HG03520 (cell line): ENCODE measurements around the gene KPNA6.
A peak's percentile ranks its signal among the peaks of the same experiment; 100 is the strongest.

Experiments used
- ATAC-seq: cut with Tn5 transposase; IDR thresholded peaks from one replicate; pipeline ENCODE4 v1.9.1; 2021; ENCODE audit warnings: mild to moderate bottlenecking, moderate library complexity; ENCODE audit not compliant: unreplicated experiment

Gene KPNA6

DNA sequence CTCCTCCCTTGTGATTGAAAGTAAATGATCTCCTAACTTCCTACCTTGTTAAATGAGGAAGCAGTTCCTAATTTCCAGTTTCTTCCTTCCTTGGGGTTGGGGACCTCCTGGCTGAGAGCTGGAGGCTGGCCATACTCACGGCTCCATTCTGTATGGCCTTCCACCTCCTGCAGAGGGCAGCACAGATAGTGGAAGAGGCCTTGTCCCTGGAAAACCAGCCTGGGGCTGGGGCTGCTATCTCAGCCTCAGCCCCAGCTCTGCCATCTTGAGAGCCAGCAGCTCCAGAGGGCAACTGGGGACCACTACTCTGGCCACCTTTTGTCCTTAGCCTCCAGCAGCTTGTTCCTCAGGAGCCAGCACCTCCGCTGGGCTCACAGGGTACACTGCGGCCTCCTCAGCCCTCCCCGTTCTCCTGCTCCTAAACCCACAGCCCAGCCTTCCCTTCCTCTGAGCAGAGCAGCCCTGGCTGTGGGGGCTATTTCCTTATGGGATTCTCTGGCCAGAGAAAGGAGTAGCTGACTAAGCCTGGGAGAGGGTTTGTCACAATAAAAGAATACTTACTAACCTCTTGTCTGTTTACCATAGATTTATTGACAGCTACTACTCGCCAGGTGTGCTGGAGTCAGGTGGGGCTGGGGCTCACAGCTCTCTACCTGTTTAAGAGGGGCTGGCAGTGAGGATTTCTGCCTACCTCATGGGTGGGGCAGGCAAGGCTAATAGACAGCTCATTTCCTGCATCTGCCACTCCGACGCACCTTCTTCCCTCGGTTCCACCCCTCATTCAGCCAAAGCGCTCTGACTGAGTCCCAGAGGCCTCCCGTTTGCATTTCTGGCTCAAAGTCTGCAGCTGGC, 108.0 kb downstream of the KPNA6 start:
- ATAC-seq = no peak

DNA sequence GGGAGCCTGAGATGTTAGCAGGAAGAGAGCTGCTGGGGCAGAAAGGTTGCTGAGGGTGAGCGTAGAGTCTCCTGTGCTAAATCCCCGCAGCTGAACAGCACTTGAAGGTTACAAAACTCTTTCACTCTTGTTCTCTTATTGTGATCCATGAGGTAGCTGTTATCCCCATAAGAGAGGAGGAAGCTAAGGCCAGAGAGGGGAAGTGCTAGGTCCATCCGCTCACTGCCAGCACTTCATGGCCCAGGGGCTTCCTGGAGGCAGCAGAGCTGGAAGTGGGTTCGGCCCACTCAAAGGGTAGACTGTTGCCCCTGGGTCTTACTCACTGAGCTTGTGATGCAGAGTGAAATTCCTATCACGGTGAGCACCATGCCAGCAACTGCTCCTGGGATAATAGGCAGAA, 108.7 kb downstream of the KPNA6 start:
- ATAC-seq = no peak

DNA sequence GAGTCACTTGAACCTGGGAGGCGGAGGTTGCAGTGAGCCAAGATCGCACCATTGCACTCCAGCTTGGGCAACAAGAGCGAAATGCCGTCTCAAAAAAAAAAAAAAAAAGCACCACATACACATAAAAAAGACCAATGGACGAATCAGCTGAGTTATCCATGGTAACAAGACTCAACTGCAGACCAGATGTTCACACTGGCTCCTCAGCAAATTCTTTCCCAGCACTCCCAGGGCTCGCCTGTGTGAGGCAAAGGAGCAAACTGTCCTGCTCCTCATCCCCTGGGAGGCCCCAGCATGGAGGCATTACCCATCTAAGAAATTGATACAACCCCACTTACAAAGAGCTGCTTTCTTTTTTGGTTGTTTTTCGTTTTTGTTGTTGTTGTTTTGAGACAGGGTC, 111.2 kb downstream of the KPNA6 start:
- ATAC-seq = no peak

DNA sequence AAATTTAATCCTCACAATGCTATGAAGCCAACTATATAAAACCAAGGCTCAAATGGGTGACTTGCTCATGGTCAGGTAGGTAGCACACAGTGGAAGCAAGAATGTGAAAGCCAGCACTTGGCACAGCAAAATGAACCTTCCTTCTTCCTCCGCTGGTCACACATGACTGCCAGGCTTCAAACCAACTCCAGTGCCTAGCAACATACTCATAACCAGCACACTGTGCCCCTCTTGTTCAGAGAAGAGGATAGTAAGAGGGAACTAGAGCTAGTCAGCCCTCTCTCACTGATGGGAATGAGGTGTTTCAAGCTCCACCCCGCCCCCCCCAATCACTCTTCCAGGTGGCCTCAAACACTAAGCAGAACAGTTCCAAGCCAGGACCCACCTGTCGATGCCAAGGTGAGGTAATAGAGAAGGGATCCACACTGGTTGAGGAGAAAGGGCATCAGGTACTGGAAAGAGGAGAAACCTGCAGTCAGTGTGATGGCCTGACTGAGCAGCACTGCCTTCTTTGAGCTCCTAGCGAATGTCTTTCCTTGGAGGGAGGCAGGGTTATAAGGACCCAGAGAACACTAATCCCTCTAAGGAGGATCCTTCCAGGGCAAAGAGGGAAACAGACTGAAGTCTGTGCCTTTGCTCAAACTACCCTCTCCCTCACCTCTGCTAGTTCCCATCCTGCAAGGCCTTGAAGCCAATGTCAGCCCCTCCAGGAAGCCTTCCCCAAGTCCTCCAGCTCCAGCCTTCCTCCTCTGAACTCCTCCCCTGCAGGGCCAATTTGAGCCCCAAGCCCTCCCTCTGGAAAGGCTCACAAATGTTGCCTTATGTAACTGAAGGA, 113.1 kb downstream of the KPNA6 start:
- no peak for ATAC-seq

DNA sequence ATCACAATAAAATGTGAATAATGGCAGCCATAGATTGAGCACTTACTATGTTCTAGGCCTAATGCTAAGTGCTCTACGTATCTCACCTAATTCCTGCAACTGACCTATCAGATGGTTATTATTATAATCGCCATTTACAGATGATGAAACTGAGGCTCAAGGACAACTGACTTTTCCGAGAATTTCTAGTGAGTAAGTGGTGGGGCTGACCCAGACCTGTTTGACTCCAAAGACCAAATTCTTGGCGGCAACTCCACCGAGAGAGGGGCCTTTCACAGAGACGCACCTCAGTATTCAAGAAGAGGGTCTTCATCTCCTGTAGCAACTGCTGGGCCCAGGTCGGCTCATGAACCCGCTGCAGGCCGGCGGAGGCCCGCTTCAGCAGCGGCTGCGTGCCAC, 113.7 kb downstream of the KPNA6 start:
- ATAC-seq = no peak

DNA sequence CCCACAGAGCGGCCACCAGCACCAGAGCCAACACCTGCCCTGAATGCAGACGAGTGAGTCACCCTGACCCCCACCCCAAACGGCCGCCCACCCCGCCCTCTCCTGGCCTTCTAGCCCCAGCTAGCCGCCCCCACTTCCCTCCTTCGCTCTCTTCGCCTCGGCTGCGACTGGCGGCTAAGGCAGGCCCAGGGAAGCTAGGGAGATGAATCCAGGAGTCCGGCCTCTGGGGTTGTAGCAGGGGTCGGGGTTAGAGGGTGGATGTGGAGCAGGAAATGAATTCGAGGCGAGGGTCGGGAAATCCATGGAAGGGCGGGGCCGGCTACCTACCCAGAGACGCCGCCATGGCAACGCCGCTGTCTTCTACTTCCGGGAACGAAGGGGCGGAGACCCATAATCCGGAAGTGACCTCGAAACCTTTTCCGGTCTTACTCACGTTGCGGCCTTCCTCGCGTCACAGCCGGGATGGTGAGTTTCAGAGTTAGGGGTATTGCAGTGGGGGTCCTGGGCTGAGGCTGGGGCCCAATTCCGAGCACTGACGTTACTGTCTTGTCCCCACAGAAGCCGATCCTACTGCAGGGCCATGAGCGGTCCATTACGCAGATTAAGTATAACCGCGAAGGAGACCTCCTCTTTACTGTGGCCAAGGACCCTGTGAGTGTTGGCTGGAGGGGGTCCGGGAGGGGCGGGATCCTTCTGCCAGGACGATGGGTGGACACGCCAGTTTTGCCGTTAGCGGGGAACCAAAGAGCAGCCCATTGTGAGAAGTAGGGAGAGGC, 114.3 kb downstream of the KPNA6 start, which contains the start of the genes EIF3I and TMEM234:
Gene EIF3I (plus strand): TSS at position 428 of the 776 bp plus-strand sequence. CDS start 35 bp downstream, at position 463.
Gene TMEM234 (minus strand): TSS at position 374 of the 776 bp plus-strand sequence. CDS start 31 bp downstream, at position 343.
- peak; percentile 84 for ATAC-seq

DNA sequence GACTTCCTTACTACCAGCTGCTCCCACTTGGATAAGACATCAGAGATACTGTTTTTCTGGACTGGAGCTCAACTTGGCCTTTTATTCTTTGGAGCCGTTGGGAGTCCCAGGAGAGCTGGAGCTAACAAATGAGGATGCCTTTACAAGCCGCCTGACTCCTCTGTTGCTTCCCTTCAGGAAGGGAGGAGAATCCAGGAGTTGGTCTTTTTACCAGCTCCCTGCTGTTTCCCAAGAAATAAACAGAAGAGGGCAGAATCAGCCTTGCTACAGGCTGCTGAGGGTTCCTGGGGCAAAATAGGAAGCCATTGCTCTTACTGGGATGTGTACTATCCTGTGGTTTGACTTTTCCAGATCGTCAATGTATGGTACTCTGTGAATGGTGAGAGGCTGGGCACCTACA, 115.8 kb downstream of the KPNA6 start:
- ATAC-seq = no peak

DNA sequence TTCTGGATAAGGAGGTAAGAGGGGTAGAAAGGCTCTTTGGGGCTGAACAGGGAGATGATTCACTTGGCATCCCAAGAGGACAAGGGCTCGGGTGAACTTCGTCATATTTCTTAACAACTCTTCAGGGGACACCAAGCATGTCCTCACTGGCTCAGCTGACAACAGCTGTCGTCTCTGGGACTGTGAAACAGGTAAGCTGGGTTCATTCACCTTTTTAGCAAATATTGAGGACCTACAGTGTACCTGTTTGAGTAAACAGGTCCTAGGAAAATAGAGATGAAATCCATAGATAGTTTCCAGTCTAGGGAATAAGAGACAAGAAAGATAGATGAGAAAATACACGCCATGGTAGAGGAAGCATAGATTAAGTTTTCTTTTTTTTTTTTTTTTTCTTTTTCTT, 116.4 kb downstream of the KPNA6 start:
- no peak for ATAC-seq
